Neural crest cell (in vitro differentiated cells): ENCODE measurements around the gene PAX5. TPM values are rescaled to one million over a fixed set of nuclear protein-coding genes. Genes with fewer than 3 reads are reported as not detected.

Experiments
- DNase-seq: peaks from one replicate; pipeline ENCODE4 v3.0.0; 2021; ENCODE audit warnings: low read depth, mixed read lengths, low spot score
- H3K27ac Mint-ChIP-seq: one replicate; pipeline ENCODE4 v1.8.0; 2021; ENCODE audit warnings: mild to moderate bottlenecking, mixed read lengths; ENCODE audit not compliant: unreplicated experiment
- H3K27me3 Mint-ChIP-seq: 2 replicates; pipeline ENCODE4 v1.8.0; 2021; ENCODE audit warnings: low read depth, mild to moderate bottlenecking, mixed read lengths
- H3K36me3 Mint-ChIP-seq: 2 replicates; pipeline ENCODE4 v1.8.0; 2021; ENCODE audit warnings: low read depth, mild to moderate bottlenecking, mixed read lengths
- H3K4me1 Mint-ChIP-seq: 2 replicates; pipeline ENCODE4 v1.8.0; 2021; ENCODE audit warnings: mixed read lengths
- H3K4me3 Mint-ChIP-seq: one replicate; pipeline ENCODE4 v1.8.0; 2021; ENCODE audit warnings: mild to moderate bottlenecking, mixed read lengths
- H3K9me3 Mint-ChIP-seq: 2 replicates; pipeline ENCODE4 v1.8.0; 2021; ENCODE audit warnings: mixed read lengths
- total RNA-seq: library from RNA; stranded (reverse); gene quantifications from 2 replicates; pipeline ENCODE4 v1.2.1, GENCODE V29; 2021
- TF ChIP-seq, protein P1 (sequence below): fragments of 200-600 bp; sonication (generic); conservative IDR thresholded peaks from 2 replicates; pipeline ENCODE4 v1.5.0; 2021; ENCODE audit warnings: antibody characterized with exemption, mild to moderate bottlenecking

The PAX5 gene
- total RNA-seq, 1 donor from 2014 or later: 19.5 TPM

- no peaks in the 10 kb centered on the region for H3K36me3 Mint-ChIP-seq
- DNase-seq: no peak
- no peak overlapping the region for H3K4me3 Mint-ChIP-seq
- H3K9me3 Mint-ChIP-seq: no peaks in the 10 kb centered on the region
- H3K27ac Mint-ChIP-seq: no peak overlapping the region
- TF ChIP-seq, protein P1, sequence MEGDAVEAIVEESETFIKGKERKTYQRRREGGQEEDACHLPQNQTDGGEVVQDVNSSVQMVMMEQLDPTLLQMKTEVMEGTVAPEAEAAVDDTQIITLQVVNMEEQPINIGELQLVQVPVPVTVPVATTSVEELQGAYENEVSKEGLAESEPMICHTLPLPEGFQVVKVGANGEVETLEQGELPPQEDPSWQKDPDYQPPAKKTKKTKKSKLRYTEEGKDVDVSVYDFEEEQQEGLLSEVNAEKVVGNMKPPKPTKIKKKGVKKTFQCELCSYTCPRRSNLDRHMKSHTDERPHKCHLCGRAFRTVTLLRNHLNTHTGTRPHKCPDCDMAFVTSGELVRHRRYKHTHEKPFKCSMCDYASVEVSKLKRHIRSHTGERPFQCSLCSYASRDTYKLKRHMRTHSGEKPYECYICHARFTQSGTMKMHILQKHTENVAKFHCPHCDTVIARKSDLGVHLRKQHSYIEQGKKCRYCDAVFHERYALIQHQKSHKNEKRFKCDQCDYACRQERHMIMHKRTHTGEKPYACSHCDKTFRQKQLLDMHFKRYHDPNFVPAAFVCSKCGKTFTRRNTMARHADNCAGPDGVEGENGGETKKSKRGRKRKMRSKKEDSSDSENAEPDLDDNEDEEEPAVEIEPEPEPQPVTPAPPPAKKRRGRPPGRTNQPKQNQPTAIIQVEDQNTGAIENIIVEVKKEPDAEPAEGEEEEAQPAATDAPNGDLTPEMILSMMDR: no peak
- H3K27me3 Mint-ChIP-seq: peaks cover 32% of the 10 kb centered on the region
- H3K4me1 Mint-ChIP-seq: peaks cover 36% of the 10 kb centered on the region
These were observed 166.8 kb downstream of the PAX5 start for GRCh38 chr9:36867241-36867640.

- H3K4me1 Mint-ChIP-seq: peaks cover 39% of the 10 kb centered on the region
- no peak for DNase-seq
- H3K36me3 Mint-ChIP-seq: no peaks in the 10 kb centered on the region
- no peak overlapping the region for H3K27ac Mint-ChIP-seq
- H3K4me3 Mint-ChIP-seq: no peak overlapping the region
- H3K27me3 Mint-ChIP-seq: peaks cover 33% of the 10 kb centered on the region
- TF ChIP-seq, protein P1: no peak
- no peaks in the 10 kb centered on the region for H3K9me3 Mint-ChIP-seq
These were observed 167.2 kb downstream of the PAX5 start for GRCh38 chr9:36866840-36867239.

- Mint-ChIP-seq H3K27me3 (peaks cover 32% of the 10 kb centered on the region), H3K4me1 (peaks cover 39% of the 10 kb centered on the region), H3K27ac (no peak overlapping the region), H3K36me3 (no peaks in the 10 kb centered on the region), H3K4me3 (no peak overlapping the region), H3K9me3 (no peaks in the 10 kb centered on the region)
- no peak for DNase-seq
- TF ChIP-seq, protein P1: no peak
These were observed 168.1 kb downstream of the PAX5 start for GRCh38 chr9:36865731-36866635.

DNA sequence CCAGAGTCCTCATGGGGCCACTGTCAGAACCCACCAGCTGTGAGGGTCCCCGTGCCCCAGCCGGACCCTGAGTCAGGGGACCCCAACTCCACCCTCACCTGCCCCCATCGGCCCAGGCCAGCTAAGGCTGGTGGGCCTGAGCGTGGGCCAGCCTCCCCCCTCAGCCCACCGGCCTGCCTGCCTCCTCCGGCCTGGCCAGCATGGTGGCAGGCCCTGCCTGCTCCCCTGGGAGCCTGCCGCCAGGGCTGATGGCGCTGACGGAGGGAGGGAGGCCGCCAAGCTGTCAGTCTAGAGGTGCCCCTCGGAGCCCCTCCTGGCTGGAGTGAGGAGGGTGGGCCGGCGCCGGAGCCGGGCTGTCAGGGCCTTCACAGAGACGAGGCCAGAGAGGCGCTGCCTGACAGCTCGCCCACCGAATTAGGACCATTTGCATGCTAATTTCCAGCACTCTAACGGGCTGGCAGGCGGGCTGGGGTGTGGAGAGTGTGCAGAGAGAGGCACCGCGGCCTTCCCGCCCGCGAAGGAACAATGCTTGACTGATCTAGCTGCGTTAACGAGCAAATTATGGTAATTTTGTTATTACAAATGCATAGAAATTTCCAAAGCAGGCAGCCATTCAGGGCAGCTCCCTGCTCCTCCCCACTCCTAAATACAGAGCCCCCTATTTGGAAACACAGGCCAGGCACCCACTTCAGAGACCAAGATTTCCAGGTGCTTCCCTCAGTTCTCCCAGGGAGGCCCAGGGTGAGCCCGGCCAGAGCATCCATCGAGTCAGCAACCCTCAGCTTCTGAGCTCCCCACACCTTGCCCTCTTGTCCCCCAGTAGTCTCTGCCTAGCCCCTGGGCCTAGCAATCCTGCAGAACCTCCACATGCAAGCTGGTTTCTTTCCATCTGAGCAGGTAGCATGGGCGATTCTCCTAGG, 169.3 kb downstream of the PAX5 start:
- peak; percentile 30 for DNase-seq
- TF ChIP-seq, protein P1: no peak
- Mint-ChIP-seq H3K9me3 (no peaks in the 10 kb centered on the region), H3K4me3 (peak overlapping the region; percentile 12), H3K4me1 (peaks cover 39% of the 10 kb centered on the region), H3K27me3 (peaks cover 37% of the 10 kb centered on the region), H3K27ac (no peak overlapping the region), H3K36me3 (no peaks in the 10 kb centered on the region)
